GM12878 (cell line): Measurements from ENCODE around the gene BRD2. TPM values are rescaled to one million over a fixed set of nuclear protein-coding genes. Genes with fewer than 3 reads are reported as not detected.

ENCODE experiments used
- ATAC-seq: fragments of 200-7000 bp; cut with Tn5 transposase; 3 replicates; pipeline ENCODE4 v1.9.1; 2020; ENCODE audit warnings: mild to moderate bottlenecking, moderate library complexity
- BruUV-seq: library from RNA; stranded (reverse); fragments of 400-500 nt; replicated peaks from 2 replicates; lab custom pipeline; 2021; lab: Mats Ljungman, UMichigan
- CTCF ChIA-PET: fragments of 300-600 bp; sonication (Branson Sonifier 250); formaldehyde crosslinking; extraction: SDS; loops from one replicate; lab custom pipeline; 2021; ENCODE audit warnings: inconsistent platforms; lab: Yijun Ruan, JAX
- POLR2A ChIA-PET: fragments of 350-600 bp; formaldehyde crosslinking; extraction: SDS; loops from one replicate; lab custom pipeline; 2021; ENCODE audit warnings: inconsistent platforms; lab: Charles Lee
- RAD21 ChIA-PET: fragments of 300-600 bp; sonication (Branson Sonifier 250); formaldehyde crosslinking; loops from one replicate; lab custom pipeline; 2023; ENCODE audit warnings: antibody characterized with exemption; ENCODE audit not compliant: unreplicated experiment; lab: Charles Lee
- SMC1A ChIA-PET: fragments of 300-600 bp; sonication (Branson Sonifier 250); formaldehyde crosslinking; loops from one replicate; lab custom pipeline; 2023; ENCODE audit not compliant: unreplicated experiment, uncharacterized antibody; lab: Charles Lee
- DNase-seq: peaks from one replicate; pipeline ENCODE4 v3.0.0-alpha.2; 2011; ENCODE audit warnings: low read depth, low spot score
- FAIRE-seq: peaks from 3 replicates; lab custom pipeline; 2011; peaks lifted over from hg19 to GRCh38; lab: Jason Lieb, UNC
- H2AFZ ChIP-seq: 2 replicates; pipeline ENCODE4 v1.6.0; 2011; ENCODE audit warnings: low read depth, low read length, control low read depth; ENCODE audit not compliant: control insufficient read depth
- H3K27ac ChIP-seq: 2 replicates; pipeline ENCODE4 v1.5.1; 2011; ENCODE audit warnings: control low read depth; ENCODE audit not compliant: control insufficient read depth, insufficient read depth
- H3K27me3 ChIP-seq, 2 experiments: replicated peaks in 1 of 2; 2 replicates each; pipeline versions ENCODE4 v1.6.0 to v1.6.1; 2011; ENCODE audit warnings: low read length in 1 of 2; ENCODE audit not compliant: control insufficient read depth in 2 of 2, insufficient read depth in 2 of 2
- H3K36me3 ChIP-seq, 2 experiments: 2 replicates each; pipeline ENCODE4 v1.5.1; 2011; ENCODE audit warnings: low read length in 1 of 2; ENCODE audit not compliant: control insufficient read depth in 2 of 2, insufficient read depth in 2 of 2
- H3K4me1 ChIP-seq: 2 replicates; pipeline ENCODE4 v1.6.1; 2011; ENCODE audit warnings: mild to moderate bottlenecking, low read length, moderate library complexity, mixed read lengths; ENCODE audit not compliant: control insufficient read depth, insufficient read depth
- H3K4me2 ChIP-seq: 2 replicates; pipeline ENCODE4 v1.6.0; 2011; ENCODE audit warnings: control low read depth; ENCODE audit not compliant: control insufficient read depth, insufficient read depth
- H3K4me3 ChIP-seq: fragments of 200-600 bp; sonication (generic); 2 replicates; pipeline ENCODE4 v1.5.1; 2016
- H3K79me2 ChIP-seq: 2 replicates; pipeline ENCODE4 v1.6.0; 2011; ENCODE audit warnings: low read length; ENCODE audit not compliant: control insufficient read depth, insufficient read depth
- H3K9ac ChIP-seq: 2 replicates; pipeline ENCODE4 v1.8.0; 2011; ENCODE audit warnings: low read length, control low read depth, mixed read lengths; ENCODE audit not compliant: control insufficient read depth, insufficient read depth
- H3K9me3 ChIP-seq: replicated peaks from 3 replicates; pipeline ENCODE4 v1.5.1; 2011; ENCODE audit warnings: mild to moderate bottlenecking, low read length; ENCODE audit not compliant: control insufficient read depth, insufficient read depth
- H4K20me1 ChIP-seq: 2 replicates; pipeline ENCODE4 v1.6.0; 2011; ENCODE audit not compliant: control insufficient read depth, insufficient read depth
- ASH2L ChIP-seq: fragments of 300-600, 200-600 bp; sonication (generic); IDR thresholded peaks from 2 replicates; pipeline ENCODE4 v1.6.1; 2017; ENCODE audit warnings: low read depth, mild to moderate bottlenecking, borderline replicate concordance
- BMI1 ChIP-seq: fragments of 450-650 bp; IDR thresholded peaks from 2 replicates; pipeline ENCODE4 v1.6.1; 2016; ENCODE audit warnings: mild to moderate bottlenecking, moderate library complexity, borderline replicate concordance
- NR2C1 ChIP-seq: fragments of 450-650 bp; IDR thresholded peaks from 2 replicates; pipeline ENCODE4 v1.6.1; 2017; ENCODE audit warnings: antibody characterized with exemption, mild to moderate bottlenecking, moderate library complexity
- NRF1 ChIP-seq: conservative IDR thresholded peaks from 2 replicates; pipeline ENCODE4 v1.6.1; 2011; ENCODE audit warnings: mild to moderate bottlenecking, low read depth, low read length, improper control_type of control experiment
- POLR2A ChIP-seq: IDR thresholded peaks from 2 replicates; pipeline ENCODE4 v1.6.1; 2011; ENCODE audit warnings: low read depth, mild to moderate bottlenecking, low read length
- POLR2AphosphoS5 ChIP-seq: IDR thresholded peaks from 2 replicates; pipeline ENCODE4 v1.6.1; 2011; ENCODE audit warnings: mild to moderate bottlenecking, low read length, inconsistent platforms
- SMARCA5 ChIP-seq: fragments of 450-650 bp; IDR thresholded peaks from 2 replicates; pipeline ENCODE4 v1.6.1; 2017; ENCODE audit warnings: mild to moderate bottlenecking
- SRF ChIP-seq, 2 experiments: IDR thresholded peaks; 2 replicates each; pipeline ENCODE4 v1.6.1; 2011; ENCODE audit warnings: low read depth in 2 of 2, low read length in 2 of 2, mild to moderate bottlenecking in 1 of 2, moderate library complexity in 1 of 2
- ZSCAN29 ChIP-seq: fragments of 450-650 bp; IDR thresholded peaks from 2 replicates; pipeline ENCODE4 v1.6.1; 2017; ENCODE audit warnings: mild to moderate bottlenecking, moderate library complexity
- WGBS: methylation state at CpG from one replicate; pipeline ENCODE4 v1.1.6; 2016; ENCODE audit warnings: low lambda C conversion rate; ENCODE audit not compliant: insufficient replicate concordance, insufficient coverage; ENCODE audit errors: missing lambda C conversion rate; 5-methylcytosine and 5-hydroxymethylcytosine counted together
- in situ Hi-C: fragments of 300-500 bp; cut with MboI; formaldehyde crosslinking; loops from 9 replicates; pipeline ENCODE4 v1.14.3; 2018; ENCODE audit warnings: mixed read lengths
- intact Hi-C: fragments of 100-400 bp; cut with micrococcal nuclease; formaldehyde crosslinking; loops from one replicate; pipeline ENCODE4 v1.14.2; 2022; ENCODE audit not compliant: unreplicated experiment
- polyA plus RNA-seq, 11 experiments: library from polyadenylated mRNA; depleted of rRNA in 4 of 11; unstranded in 6 of 11; stranded (reverse) in 5 of 11; fragments of >200 nt; fragmentation: Nextera tagmentation in 4 of 11; fragmentation: Illumina TruSeq in 1 of 11; extraction: Ambion mirVana in 4 of 11; extraction: Trizol in 1 of 11; gene quantifications; 1 replicate in 1 of 11; 2 replicates in 10 of 11; pipeline versions ENCODE4 v1.2.1 to v1.2.3, GENCODE V29; 2011 to 2016; ENCODE audit warnings: inconsistent platforms in 2 of 11, missing spikeins in 2 of 11, low read depth in 1 of 11
- total RNA-seq, 4 experiments: library from RNA; depleted of rRNA in 3 of 4; stranded (reverse); fragments of >200 nt in 3 of 4; fragmentation: Illumina TruSeq in 1 of 4; extraction: Trizol in 1 of 4; gene quantifications; 2 replicates each; pipeline versions ENCODE4 v1.2.1 to v1.2.3, GENCODE V29; 2013 to 2021
- TF ChIP-seq, protein P1 (sequence below): fragments of 150-350 bp; IDR thresholded peaks from 2 replicates; pipeline ENCODE4 v1.6.1; 2016; ENCODE audit warnings: low read depth, low read length

The BRD2 gene
- total and polyA plus RNA-seq, 10 of the 15 experiments (the other 5 are each of a cell fraction or from before 2014, with no cell fraction given), result 32.2 to 239 (median 139) TPM

DNA sequence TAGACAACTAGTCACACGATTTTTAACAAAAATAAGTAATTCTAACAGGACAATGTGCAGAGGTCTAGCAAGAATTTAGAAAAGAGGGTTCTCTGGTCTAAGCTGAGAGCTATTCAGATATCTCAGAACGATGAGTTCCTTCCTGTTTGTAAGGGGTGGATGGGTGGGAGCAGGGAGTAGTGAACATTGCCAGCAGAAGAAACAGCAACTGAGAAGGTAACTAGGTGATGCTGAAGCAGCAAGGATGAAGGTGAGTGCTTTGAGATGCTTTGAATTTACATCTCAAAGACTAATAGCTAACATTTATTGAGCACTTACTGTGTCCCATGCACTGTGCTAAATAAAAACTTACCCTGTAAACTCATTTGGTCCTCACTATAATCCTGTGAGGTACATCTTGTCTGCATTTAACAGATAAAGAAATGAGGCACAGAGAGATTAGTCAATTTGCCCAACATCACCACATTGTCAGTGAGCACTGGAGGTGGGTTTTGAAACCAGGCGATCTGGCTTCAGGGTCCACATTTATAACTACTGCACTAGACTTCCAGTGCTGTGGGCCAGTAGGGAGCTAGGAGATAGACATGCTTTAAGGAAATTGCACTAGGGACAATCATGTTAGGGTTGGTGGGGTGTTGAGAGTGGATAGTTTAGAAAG, 15.7 kb downstream of the BRD2 start:
- no peaks in the 10 kb centered on the region for H4K20me1 ChIP-seq
- no peak overlapping the region for H3K9ac ChIP-seq
- ATAC-seq, result peak; percentile 10
- ChIA-PET CTCF (interaction anchor here (0.6 to 9.2 kb wide), 67 partner anchors 9 to 571 kb away, joined by 3 to 367 read pairs (median 5); partner anchors contain the start of genes BRD2, HLA-DMA, HLA-DMB and HLA-DPA1), RAD21 (interaction anchor here (0.5 to 9.0 kb wide), 46 partner anchors 9 to 197 kb away, joined by 3 to 135 read pairs (median 5); partner anchors contain the start of genes BRD2, HLA-DMA, HLA-DMB and HLA-DOB)
- H3K4me2 ChIP-seq, result no peak overlapping the region
- intact Hi-C loops, result loop anchor here (1.0 to 2.0 kb wide), 4 partner anchors 31 to 146 kb away; partner anchors contain the start of genes HLA-DMA and TAP2
- no peak overlapping the region for H2AFZ ChIP-seq
- in situ Hi-C loops, result no loop called here
- H3K27me3 ChIP-seq, result no peaks in the 10 kb centered on the region
- H3K4me1 ChIP-seq, result peaks cover 7% of the 10 kb centered on the region; the same call in 1 of the 2 replicates
- WGBS, result 35% methylated on average over 3 of the region's 3 CpGs
- TF ChIP-seq BMI1 (no peak), SRF (IDR thresholded peaks at IDR 0.05; ENCODE audit: low read depth in 2 of 2, low read length in 2 of 2) (no peak), POLR2AphosphoS5 (no peak), NR2C1 (no peak), SMARCA5 (no peak), ZSCAN29 (no peak), ASH2L (no peak), NRF1 (no peak), POLR2A (no peak)
- TF ChIP-seq, protein P1, sequence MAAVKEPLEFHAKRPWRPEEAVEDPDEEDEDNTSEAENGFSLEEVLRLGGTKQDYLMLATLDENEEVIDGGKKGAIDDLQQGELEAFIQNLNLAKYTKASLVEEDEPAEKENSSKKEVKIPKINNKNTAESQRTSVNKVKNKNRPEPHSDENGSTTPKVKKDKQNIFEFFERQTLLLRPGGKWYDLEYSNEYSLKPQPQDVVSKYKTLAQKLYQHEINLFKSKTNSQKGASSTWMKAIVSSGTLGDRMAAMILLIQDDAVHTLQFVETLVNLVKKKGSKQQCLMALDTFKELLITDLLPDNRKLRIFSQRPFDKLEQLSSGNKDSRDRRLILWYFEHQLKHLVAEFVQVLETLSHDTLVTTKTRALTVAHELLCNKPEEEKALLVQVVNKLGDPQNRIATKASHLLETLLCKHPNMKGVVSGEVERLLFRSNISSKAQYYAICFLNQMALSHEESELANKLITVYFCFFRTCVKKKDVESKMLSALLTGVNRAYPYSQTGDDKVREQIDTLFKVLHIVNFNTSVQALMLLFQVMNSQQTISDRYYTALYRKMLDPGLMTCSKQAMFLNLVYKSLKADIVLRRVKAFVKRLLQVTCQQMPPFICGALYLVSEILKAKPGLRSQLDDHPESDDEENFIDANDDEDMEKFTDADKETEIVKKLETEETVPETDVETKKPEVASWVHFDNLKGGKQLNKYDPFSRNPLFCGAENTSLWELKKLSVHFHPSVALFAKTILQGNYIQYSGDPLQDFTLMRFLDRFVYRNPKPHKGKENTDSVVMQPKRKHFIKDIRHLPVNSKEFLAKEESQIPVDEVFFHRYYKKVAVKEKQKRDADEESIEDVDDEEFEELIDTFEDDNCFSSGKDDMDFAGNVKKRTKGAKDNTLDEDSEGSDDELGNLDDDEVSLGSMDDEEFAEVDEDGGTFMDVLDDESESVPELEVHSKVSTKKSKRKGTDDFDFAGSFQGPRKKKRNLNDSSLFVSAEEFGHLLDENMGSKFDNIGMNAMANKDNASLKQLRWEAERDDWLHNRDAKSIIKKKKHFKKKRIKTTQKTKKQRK, result no peak
- TF ChIP-seq, all 136 proteins: peak for 0
- Histone ChIP-seq H3K79me2 (peaks cover 1% of the 10 kb centered on the region; the same call in 1 of the 2 replicates), H3K36me3 (peaks cover 14 to 17% of the 10 kb centered on the region in 2 experiments), H3K9me3 (no peaks in the 10 kb centered on the region), H3K27ac (no peak overlapping the region), H3K4me3 (no peak overlapping the region)
- ChIA-PET SMC1A (interaction anchor here (0.7 to 9.4 kb wide), 49 partner anchors 9 to 570 kb away, joined by 3 to 195 read pairs (median 7); partner anchors contain the start of genes BRD2, HLA-DMA, HLA-DMB and HLA-DPB1), POLR2A (interaction anchor here (0.5 to 4.8 kb wide), 16 partner anchors 9 to 361 kb away, joined by 3 to 42 read pairs (median 5); partner anchors contain the start of genes BRD2, HLA-DMA and TAP1)
- BruUV-seq, result no TSS peak
- FAIRE-seq (no peak), DNase-seq (no peak)
